BE2C (cell line): ENCODE data around the gene VWA1.
"Not testable (repeated sequence)": the region's sequence is repeated elsewhere in the genome, so short reads cannot be mapped to it uniquely, and the experiment has no call there.

ENCODE experiments used
- DNase-seq: peaks from one replicate; pipeline ENCODE4 v3.0.0-alpha.2; 2020
- H3K27me3 ChIP-seq: fragments of 250-450 bp; sonication (Bioruptor Pico); 2 replicates; pipeline ENCODE4 v1.5.1; 2020; ENCODE audit warnings: mild to moderate bottlenecking
- H3K36me3 ChIP-seq: fragments of 250-450 bp; sonication (Bioruptor Pico); 2 replicates; pipeline ENCODE4 v1.5.1; 2020; ENCODE audit warnings: mild to moderate bottlenecking
- H3K4me1 ChIP-seq: fragments of 250-450 bp; sonication (Bioruptor Pico); 2 replicates; pipeline ENCODE4 v1.5.1; 2020
- H3K4me3 ChIP-seq: 2 replicates; pipeline ENCODE4 v1.5.1; 2011; ENCODE audit warnings: low read depth, low read length
- H3K9me3 ChIP-seq: fragments of 250-450 bp; sonication (Bioruptor Pico); 2 replicates; pipeline ENCODE4 v1.5.1; 2020
- CTCF ChIP-seq: IDR thresholded peaks from 2 replicates; pipeline ENCODE4 v1.5.1; 2012; ENCODE audit warnings: mild to moderate bottlenecking, low read depth, low read length

VWA1 gene

GRCh38 chr1:1463312-1463711, 27.8 kb downstream of the VWA1 start:
- DNase-seq = no peak
- H3K9me3 ChIP-seq = peaks cover 3% of the 10 kb centered on the region; the same call in 1 of the 2 replicates
- peaks cover 4% of the 10 kb centered on the region for H3K4me1 ChIP-seq
- TF ChIP-seq CTCF = no peak
- no peaks in the 10 kb centered on the region for H3K27me3 ChIP-seq
- no peak overlapping the region for H3K4me3 ChIP-seq
- no peaks in the 10 kb centered on the region for H3K36me3 ChIP-seq

GRCh38 chr1:1468196-1468985, 32.9 kb downstream of the VWA1 start:
- H3K27me3 ChIP-seq, H3K4me1 ChIP-seq, H3K9me3 ChIP-seq, H3K4me3 ChIP-seq, DNase-seq, H3K36me3 ChIP-seq: not testable (repeated sequence)

GRCh38 chr1:1470626-1471388, 35.3 kb downstream of the VWA1 start:
- TF ChIP-seq CTCF = no peak
- DNase-seq = no peak
- Histone ChIP-seq H3K4me3 (peak overlapping the region; percentile 96), H3K9me3 (no peaks in the 10 kb centered on the region), H3K4me1 (peaks cover 4% of the 10 kb centered on the region), H3K36me3 (peaks cover 14% of the 10 kb centered on the region), H3K27me3 (no peaks in the 10 kb centered on the region)

GRCh38 chr1:1471389-1472052, 36.0 kb downstream of the VWA1 start, which contains the start of gene ATAD3B:
TSS of gene ATAD3B (plus strand) at chr1:1471765. CDS start at chr1:1471885, 120 bp downstream.
- Histone ChIP-seq H3K36me3 (peaks cover 17% of the 10 kb centered on the region), H3K27me3 (no peaks in the 10 kb centered on the region), H3K4me1 (peaks cover 4% of the 10 kb centered on the region), H3K9me3 (no peaks in the 10 kb centered on the region), H3K4me3 (peak within 1 kb of the TSS; percentile 96)
- no peak for TF ChIP-seq CTCF
- DNase-seq = peak; percentile 95

- not testable (repeated sequence) for H3K27me3 ChIP-seq, H3K4me1 ChIP-seq, H3K9me3 ChIP-seq, DNase-seq
- H3K4me3 ChIP-seq = peak overlapping the region; percentile 84
- H3K36me3 ChIP-seq = peaks cover 24% of the 10 kb centered on the region
These were observed 36.8 kb downstream of the VWA1 start for GRCh38 chr1:1472053-1472876.

GRCh38 chr1:1476011-1476410, 40.5 kb downstream of the VWA1 start:
- not testable (repeated sequence) for H3K9me3 ChIP-seq, DNase-seq, H3K4me1 ChIP-seq, H3K4me3 ChIP-seq, H3K27me3 ChIP-seq
- peaks cover 52% of the 10 kb centered on the region for H3K36me3 ChIP-seq

GRCh38 chr1:1477206-1477605, 41.7 kb downstream of the VWA1 start:
- no peaks in the 10 kb centered on the region for H3K9me3 ChIP-seq
- H3K4me1 ChIP-seq = peaks cover 4% of the 10 kb centered on the region
- no peak for TF ChIP-seq CTCF
- no peak for DNase-seq
- no peaks in the 10 kb centered on the region for H3K27me3 ChIP-seq
- peaks cover 57% of the 10 kb centered on the region for H3K36me3 ChIP-seq
- H3K4me3 ChIP-seq = no peak overlapping the region
